ENCODE measurements around the gene TRABD2B.

DNA sequence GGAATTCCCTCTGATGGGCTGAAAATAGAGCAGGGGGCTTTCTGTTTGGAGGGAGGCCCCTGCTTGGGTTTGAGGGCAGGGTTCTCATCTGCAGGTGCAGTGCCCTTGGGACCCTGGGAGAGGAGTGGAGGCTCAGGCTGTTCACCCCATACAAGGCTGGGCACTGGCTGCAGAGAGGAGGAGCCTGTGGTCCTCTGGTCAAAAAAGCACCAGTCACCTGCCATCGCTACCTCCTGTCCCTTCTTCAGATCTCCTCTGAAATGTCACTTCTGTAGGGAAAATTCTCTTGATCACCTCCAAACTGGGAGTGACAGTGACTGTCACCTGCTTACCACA is 108.9 kb downstream of the TRABD2B start:
- no peak for TF ChIP-seq ELF4 (CRISPR knock-in tag; IDR thresholded peaks at IDR 0.05; ENCODE audit: low read depth)
- no peak for TF ChIP-seq ZNF121 (CRISPR knock-in tag; IDR thresholded peaks at IDR 0.05)
- TF ChIP-seq SOX15 (CRISPR knock-in tag; IDR thresholded peaks at IDR 0.05): no peak
- TF ChIP-seq, protein P1, sequence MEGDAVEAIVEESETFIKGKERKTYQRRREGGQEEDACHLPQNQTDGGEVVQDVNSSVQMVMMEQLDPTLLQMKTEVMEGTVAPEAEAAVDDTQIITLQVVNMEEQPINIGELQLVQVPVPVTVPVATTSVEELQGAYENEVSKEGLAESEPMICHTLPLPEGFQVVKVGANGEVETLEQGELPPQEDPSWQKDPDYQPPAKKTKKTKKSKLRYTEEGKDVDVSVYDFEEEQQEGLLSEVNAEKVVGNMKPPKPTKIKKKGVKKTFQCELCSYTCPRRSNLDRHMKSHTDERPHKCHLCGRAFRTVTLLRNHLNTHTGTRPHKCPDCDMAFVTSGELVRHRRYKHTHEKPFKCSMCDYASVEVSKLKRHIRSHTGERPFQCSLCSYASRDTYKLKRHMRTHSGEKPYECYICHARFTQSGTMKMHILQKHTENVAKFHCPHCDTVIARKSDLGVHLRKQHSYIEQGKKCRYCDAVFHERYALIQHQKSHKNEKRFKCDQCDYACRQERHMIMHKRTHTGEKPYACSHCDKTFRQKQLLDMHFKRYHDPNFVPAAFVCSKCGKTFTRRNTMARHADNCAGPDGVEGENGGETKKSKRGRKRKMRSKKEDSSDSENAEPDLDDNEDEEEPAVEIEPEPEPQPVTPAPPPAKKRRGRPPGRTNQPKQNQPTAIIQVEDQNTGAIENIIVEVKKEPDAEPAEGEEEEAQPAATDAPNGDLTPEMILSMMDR (IDR thresholded peaks at IDR 0.05): no peak

Measured in WTC11 (cell line).